PFSK-1 (cell line): ENCODE data around the gene C12orf57.

Experiments
- POLR2AphosphoS5 ChIP-seq: IDR thresholded peaks from 2 replicates; pipeline ENCODE4 v1.6.1; 2012; ENCODE audit warnings: low read depth, mild to moderate bottlenecking, control low read depth, low read length, moderate library complexity
- REST ChIP-seq, 2 experiments: IDR thresholded peaks; 2 replicates each; pipeline versions ENCODE4 v1.6.1 to v1.8.0; 2011 to 2012; ENCODE audit warnings: low read depth in 2 of 2, low read length in 2 of 2, control low read depth in 1 of 2, inconsistent platforms in 1 of 2, mild to moderate bottlenecking in 1 of 2, moderate library complexity in 1 of 2; ENCODE audit not compliant: insufficient read depth in 1 of 2
- SIN3A ChIP-seq: IDR thresholded peaks from 2 replicates; pipeline ENCODE4 v1.6.1; 2012; ENCODE audit warnings: mild to moderate bottlenecking, low read length, moderate library complexity, borderline replicate concordance; ENCODE audit not compliant: insufficient read depth

GRCh38 chr12:6944381-6945186 lies 762 bp downstream of the C12orf57 start:
- TF ChIP-seq POLR2AphosphoS5 (no peak), REST (IDR thresholded peaks at IDR 0.05; ENCODE audit: insufficient read depth in 1 of 2, low read depth in 2 of 2, low read length in 2 of 2) (no peak), SIN3A (no peak)
